Suprapubic skin (tissue), 4 donors: Measurements from ENCODE around the gene SCAP.

Experiments
- POLR2A ChIP-seq, 2 donors: fragments of 450-650 bp; IDR thresholded peaks; one replicate each; pipeline ENCODE4 v1.6.1; 2017; ENCODE audit warnings: antibody characterized with exemption in 2 of 2, mild to moderate bottlenecking in 2 of 2, moderate library complexity in 2 of 2
- POLR2AphosphoS5 ChIP-seq, 3 donors: sonication (generic); formaldehyde crosslinking; IDR thresholded peaks; one replicate each; pipeline ENCODE4 v1.6.1; 2017; ENCODE audit warnings: antibody characterized with exemption in 3 of 3
- TF ChIP-seq, protein P1 (sequence below), 2 donors: fragments of 200-600 bp in 1 of 2; fragments of 450-650 bp in 1 of 2; sonication (generic) in 1 of 2; IDR thresholded peaks; one replicate each; pipeline ENCODE4 v1.5.1; 2016 to 2019; ENCODE audit warnings: antibody characterized with exemption in 2 of 2, mild to moderate bottlenecking in 1 of 2, moderate library complexity in 1 of 2

DNA sequence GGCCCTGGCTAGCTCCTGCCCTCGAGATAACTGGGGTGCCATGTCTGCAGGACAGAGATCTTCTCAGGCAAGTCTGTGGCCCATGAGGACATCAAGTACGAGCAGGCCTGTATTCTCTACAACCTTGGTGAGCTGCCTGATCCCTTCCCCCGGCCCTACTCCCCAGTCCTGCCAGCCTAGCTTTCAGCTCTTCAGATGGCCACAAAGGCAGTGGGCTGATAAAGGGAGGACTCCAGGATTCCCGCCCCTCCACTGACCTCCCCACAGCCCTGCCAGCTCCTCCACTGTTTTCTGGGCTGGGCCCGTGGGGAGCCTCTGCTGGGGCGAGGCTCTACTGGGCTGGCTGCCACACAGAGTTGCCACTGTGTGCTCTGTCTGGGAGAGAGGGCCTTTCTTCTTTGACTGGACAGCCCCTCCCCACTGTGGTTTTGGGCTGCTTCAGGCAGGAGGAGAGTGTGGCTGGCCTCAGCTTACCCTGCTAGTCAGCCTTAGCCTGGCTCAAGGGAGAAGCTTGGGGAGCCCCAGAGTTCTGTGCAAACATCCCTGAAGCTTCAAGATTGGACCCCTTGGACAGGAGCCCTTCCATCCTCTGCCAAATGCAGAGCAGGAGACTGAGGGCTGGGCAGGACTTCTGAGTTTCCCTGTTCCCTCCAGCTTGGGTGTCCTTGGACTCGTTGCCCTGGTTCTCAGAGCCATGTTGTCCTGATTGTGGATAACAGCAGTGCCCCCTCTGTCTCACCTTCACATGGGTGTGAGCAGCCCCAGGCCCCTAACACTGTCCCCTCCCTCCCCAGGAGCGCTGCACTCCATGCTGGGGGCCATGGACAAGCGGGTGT lies 70.6 kb downstream of the SCAP start:
- TF ChIP-seq, protein P1, sequence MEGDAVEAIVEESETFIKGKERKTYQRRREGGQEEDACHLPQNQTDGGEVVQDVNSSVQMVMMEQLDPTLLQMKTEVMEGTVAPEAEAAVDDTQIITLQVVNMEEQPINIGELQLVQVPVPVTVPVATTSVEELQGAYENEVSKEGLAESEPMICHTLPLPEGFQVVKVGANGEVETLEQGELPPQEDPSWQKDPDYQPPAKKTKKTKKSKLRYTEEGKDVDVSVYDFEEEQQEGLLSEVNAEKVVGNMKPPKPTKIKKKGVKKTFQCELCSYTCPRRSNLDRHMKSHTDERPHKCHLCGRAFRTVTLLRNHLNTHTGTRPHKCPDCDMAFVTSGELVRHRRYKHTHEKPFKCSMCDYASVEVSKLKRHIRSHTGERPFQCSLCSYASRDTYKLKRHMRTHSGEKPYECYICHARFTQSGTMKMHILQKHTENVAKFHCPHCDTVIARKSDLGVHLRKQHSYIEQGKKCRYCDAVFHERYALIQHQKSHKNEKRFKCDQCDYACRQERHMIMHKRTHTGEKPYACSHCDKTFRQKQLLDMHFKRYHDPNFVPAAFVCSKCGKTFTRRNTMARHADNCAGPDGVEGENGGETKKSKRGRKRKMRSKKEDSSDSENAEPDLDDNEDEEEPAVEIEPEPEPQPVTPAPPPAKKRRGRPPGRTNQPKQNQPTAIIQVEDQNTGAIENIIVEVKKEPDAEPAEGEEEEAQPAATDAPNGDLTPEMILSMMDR (IDR thresholded peaks at IDR 0.05) = no peak
- TF ChIP-seq POLR2A (IDR thresholded peaks at IDR 0.05) (no peak), POLR2AphosphoS5 (IDR thresholded peaks at IDR 0.05) (no peak)
